T-helper 1 cell treated with Interleukin-12 subunit alpha and Interleukin-12 subunit beta and Interleukin-4 antibody, amounts not matched to agents 30 μg/mL and 1 μg/mL, for 36 hours (primary cell): ENCODE data around the gene COL4A2.
A peak's percentile ranks its signal among the peaks of the same experiment; 100 is the strongest.
"Not testable (repeated sequence)": the region's sequence is repeated elsewhere in the genome, so short reads cannot be mapped to it uniquely, and the experiment has no call there.

Experiments
- H3K27ac Mint-ChIP-seq: one replicate; pipeline ENCODE4 v1.8.0; 2021; ENCODE audit warnings: mild to moderate bottlenecking, mixed read lengths
- H3K27me3 Mint-ChIP-seq: one replicate; pipeline ENCODE4 v1.8.0; 2021; ENCODE audit warnings: low read depth, mixed read lengths
- H3K36me3 Mint-ChIP-seq: one replicate; pipeline ENCODE4 v1.8.0; 2021; ENCODE audit warnings: low read depth, mixed read lengths
- H3K4me1 Mint-ChIP-seq: one replicate; pipeline ENCODE4 v1.8.0; 2021; ENCODE audit warnings: low read depth, mixed read lengths
- H3K4me3 Mint-ChIP-seq: one replicate; pipeline ENCODE4 v1.8.0; 2021; ENCODE audit warnings: mild to moderate bottlenecking, moderate library complexity, mixed read lengths
- H3K9me3 Mint-ChIP-seq: one replicate; pipeline ENCODE4 v1.8.0; 2021; ENCODE audit warnings: mixed read lengths

The COL4A2 gene

GRCh38 chr13:110304256-110304655 is 2.8 kb upstream of the COL4A2 start:
- Mint-ChIP-seq H3K27me3 (peaks cover 72% of the 10 kb centered on the region), H3K4me1 (peaks cover 7% of the 10 kb centered on the region), H3K9me3 (no peaks in the 10 kb centered on the region), H3K27ac (no peak overlapping the region), H3K36me3 (peaks cover 2% of the 10 kb centered on the region), H3K4me3 (no peak overlapping the region)

GRCh38 chr13:110305001-110305400 is 2.1 kb upstream of the COL4A2 start:
- Mint-ChIP-seq H3K27ac (no peak overlapping the region), H3K4me3 (no peak overlapping the region), H3K4me1 (peaks cover 7% of the 10 kb centered on the region), H3K9me3 (no peaks in the 10 kb centered on the region), H3K27me3 (peaks cover 78% of the 10 kb centered on the region), H3K36me3 (peaks cover 2% of the 10 kb centered on the region)

- H3K4me3 Mint-ChIP-seq = no peak overlapping the region
Measured at GRCh38 chr13:110305544-110305943, 1.5 kb upstream of the COL4A2 start.

DNA sequence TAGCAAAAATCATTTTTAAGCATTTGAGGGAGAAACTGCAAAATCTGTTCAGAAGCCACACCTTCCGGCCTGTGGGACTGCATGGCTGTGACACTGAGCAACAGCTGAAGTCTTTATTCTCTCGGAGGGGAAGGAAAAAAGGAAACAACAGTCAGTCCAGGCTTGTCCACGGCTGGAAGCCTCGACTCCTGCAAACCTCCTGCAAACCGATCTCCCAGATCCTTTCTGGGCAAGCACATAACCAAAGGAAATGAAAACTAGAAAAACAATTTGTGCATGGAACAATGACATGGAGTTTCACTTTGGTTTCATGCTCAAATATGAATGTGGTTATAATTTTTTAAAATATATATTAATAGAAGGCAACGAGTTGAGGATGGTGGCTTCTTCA is 1.1 kb upstream of the COL4A2 start:
- no peak overlapping the region for H3K4me3 Mint-ChIP-seq

More at GRCh38 chr13:110305544-110305943, 1.5 kb upstream of the COL4A2 start:
- Mint-ChIP-seq H3K36me3 (peaks cover 2% of the 10 kb centered on the region), H3K27ac (no peak overlapping the region), H3K4me1 (peaks cover 7% of the 10 kb centered on the region), H3K27me3 (peaks cover 79% of the 10 kb centered on the region), H3K9me3 (no peaks in the 10 kb centered on the region)

DNA sequence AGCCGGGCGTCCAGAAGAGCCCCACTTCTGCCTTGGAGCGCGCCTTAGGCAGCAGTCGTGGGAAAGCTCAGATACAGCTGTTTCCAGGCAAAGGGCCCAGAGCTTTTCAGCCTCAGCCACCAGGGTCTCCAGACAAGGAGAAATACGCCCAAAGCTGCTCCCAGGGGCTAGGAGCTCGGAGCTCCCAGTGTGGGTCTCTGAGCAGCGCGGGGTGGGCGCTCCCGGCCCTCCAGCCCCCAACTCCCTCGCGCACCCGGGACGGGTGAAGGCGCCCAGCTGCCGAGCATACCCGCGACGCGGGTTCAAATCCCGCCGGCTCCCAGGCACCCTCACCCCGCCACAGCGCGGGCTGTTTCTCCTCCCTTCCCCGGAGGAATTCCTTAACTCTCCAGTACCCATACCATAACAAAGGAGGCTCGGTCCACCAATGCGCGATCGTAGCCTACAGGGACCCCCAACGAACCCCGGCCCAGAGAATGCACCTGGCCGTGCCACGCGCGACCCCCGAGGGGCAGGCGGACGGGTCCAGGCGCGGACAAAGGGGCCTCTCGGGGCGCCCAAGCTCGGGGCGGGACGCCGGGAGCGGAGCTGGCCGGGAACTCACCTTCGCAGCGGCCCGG is 634 bp upstream of the COL4A2 start:
- Mint-ChIP-seq H3K9me3 (no peaks in the 10 kb centered on the region), H3K4me3 (no peak overlapping the region), H3K27me3 (peaks cover 79% of the 10 kb centered on the region), H3K27ac (no peak overlapping the region), H3K4me1 (peaks cover 7% of the 10 kb centered on the region), H3K36me3 (peaks cover 2% of the 10 kb centered on the region)

More for the DNA sequence above, 1.1 kb upstream of the COL4A2 start:
- peaks cover 7% of the 10 kb centered on the region for H3K4me1 Mint-ChIP-seq
- no peaks in the 10 kb centered on the region for H3K9me3 Mint-ChIP-seq
- no peak overlapping the region for H3K27ac Mint-ChIP-seq
- H3K27me3 Mint-ChIP-seq = peaks cover 79% of the 10 kb centered on the region
- peaks cover 2% of the 10 kb centered on the region for H3K36me3 Mint-ChIP-seq

DNA sequence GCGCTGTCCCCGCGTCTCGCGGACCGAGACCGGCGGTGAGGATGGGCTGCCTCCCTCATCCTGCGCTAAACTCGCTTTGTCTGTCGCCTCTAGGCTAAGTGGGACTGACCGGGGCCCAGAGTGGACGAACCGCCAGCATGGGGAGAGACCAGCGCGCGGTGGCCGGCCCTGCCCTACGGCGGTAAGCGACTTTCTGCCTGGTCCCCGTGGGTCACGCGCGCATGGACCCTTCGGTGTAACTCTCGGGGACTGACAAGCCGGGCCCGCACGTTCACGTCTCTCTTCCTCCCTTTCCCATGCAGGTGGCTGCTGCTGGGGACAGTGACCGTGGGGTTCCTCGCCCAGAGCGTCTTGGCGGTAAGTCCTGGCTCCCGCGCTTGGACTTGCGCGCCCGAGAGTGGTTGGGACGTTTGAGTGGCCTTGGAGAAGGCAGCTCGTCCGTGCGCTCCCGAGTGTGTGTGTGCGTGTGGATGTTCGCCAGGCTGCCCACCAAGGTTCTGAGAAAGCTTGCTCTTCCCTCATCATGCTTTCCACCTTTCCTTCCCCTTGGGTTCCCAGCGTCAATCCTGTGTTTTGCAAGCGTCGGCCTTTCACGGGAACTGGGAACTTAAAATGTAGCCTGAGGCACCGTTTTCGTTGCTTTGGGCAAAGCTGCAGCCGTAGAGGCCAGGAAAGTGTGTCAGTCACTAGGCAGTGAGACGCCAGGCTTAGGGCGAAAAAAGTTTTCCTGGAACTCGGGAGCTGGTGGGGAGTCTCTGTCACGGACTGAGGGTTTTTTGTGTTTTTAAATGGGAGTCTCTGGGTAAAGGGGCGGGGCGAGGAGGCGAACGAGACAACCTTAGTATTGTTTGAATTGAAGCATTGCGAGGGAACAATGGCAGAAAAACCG is 927 bp downstream of the COL4A2 start:
- H3K4me1 Mint-ChIP-seq = peaks cover 7% of the 10 kb centered on the region
- H3K27me3 Mint-ChIP-seq = peaks cover 79% of the 10 kb centered on the region
- H3K4me3 Mint-ChIP-seq = peak overlapping the region; percentile 52
- no peaks in the 10 kb centered on the region for H3K9me3 Mint-ChIP-seq
- no peak overlapping the region for H3K27ac Mint-ChIP-seq
- H3K36me3 Mint-ChIP-seq = peaks cover 2% of the 10 kb centered on the region

DNA sequence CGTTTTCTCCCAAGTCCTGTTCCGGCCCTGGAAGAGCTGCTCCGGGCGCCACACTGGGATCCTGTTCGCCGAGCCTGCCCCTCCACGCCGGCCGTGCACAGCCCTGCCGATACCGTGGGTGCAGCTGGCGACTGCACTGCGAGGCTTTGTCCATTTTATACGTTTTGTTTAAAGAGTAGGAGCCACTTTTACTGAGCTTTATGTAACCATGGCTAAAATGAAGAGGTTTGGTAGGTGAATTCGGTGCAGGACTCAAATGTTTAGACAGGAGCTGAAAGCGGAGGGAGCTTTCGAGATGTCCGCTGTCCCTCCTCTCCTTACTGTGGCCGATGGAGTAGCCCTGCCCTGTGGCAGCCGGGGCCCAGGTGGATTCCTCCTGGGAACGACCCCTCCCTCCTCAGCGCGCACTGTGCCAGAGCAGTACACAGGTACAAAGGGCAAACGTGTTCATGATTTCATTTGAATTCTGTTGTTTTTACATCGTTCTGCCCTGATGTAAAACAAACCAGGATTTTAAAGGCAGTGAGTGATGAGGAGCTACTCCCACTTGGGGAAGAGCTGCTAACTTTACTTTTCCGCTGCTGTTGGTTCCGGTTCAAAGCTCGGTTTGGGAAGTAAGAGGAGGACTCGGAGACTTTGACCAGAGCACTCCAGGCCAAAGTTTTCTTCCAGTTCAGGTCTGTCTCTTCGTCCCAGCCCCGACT is 1.7 kb downstream of the COL4A2 start:
- Mint-ChIP-seq H3K27ac (no peak overlapping the region), H3K36me3 (peaks cover 2% of the 10 kb centered on the region), H3K27me3 (peaks cover 74% of the 10 kb centered on the region), H3K4me1 (peaks cover 7% of the 10 kb centered on the region), H3K4me3 (peak overlapping the region; percentile 52), H3K9me3 (no peaks in the 10 kb centered on the region)

GRCh38 chr13:110309661-110310524 is 2.8 kb downstream of the COL4A2 start:
- peaks cover 7% of the 10 kb centered on the region for H3K4me1 Mint-ChIP-seq
- no peaks in the 10 kb centered on the region for H3K36me3 Mint-ChIP-seq
- H3K27me3 Mint-ChIP-seq = peaks cover 70% of the 10 kb centered on the region
- H3K27ac Mint-ChIP-seq = no peak overlapping the region
- H3K4me3 Mint-ChIP-seq = no peak overlapping the region
- no peaks in the 10 kb centered on the region for H3K9me3 Mint-ChIP-seq

GRCh38 chr13:110310541-110311442 is 3.7 kb downstream of the COL4A2 start:
- H3K36me3 Mint-ChIP-seq = no peaks in the 10 kb centered on the region
- no peak overlapping the region for H3K4me3 Mint-ChIP-seq
- H3K9me3 Mint-ChIP-seq = no peaks in the 10 kb centered on the region
- H3K4me1 Mint-ChIP-seq = peaks cover 6% of the 10 kb centered on the region
- no peak overlapping the region for H3K27ac Mint-ChIP-seq
- H3K27me3 Mint-ChIP-seq = peaks cover 66% of the 10 kb centered on the region

GRCh38 chr13:110311443-110312338 is 4.6 kb downstream of the COL4A2 start:
- H3K27ac Mint-ChIP-seq = no peak overlapping the region
- no peaks in the 10 kb centered on the region for H3K36me3 Mint-ChIP-seq
- peaks cover 6% of the 10 kb centered on the region for H3K4me1 Mint-ChIP-seq
- no peak overlapping the region for H3K4me3 Mint-ChIP-seq
- H3K27me3 Mint-ChIP-seq = peaks cover 65% of the 10 kb centered on the region
- H3K9me3 Mint-ChIP-seq = no peaks in the 10 kb centered on the region

- Mint-ChIP-seq H3K9me3 (no peaks in the 10 kb centered on the region), H3K4me1 (peaks cover 6% of the 10 kb centered on the region), H3K36me3 (no peaks in the 10 kb centered on the region), H3K27me3 (peaks cover 65% of the 10 kb centered on the region), H3K4me3 (no peak overlapping the region), H3K27ac (no peak overlapping the region)
Measured at GRCh38 chr13:110312339-110313031, 5.4 kb downstream of the COL4A2 start.

DNA sequence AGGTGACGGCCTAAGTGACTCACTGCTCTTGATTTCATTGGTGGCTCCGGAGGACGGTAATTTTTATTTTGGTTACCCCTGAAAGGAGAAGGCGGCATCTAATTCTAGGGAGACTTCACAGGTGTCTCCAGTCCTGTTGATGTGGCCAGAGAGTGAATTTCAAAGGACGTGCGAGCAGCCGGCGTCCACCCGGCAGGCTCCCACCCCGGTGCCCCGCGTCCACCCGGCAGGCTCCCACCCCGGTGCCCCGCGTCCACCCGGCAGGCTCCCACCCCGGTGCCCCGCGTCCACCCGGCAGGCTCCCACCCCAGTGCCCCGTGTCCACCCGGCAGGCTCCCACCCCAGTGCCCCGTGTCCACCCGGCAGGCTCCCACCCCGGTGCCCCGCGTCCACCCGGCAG is 6.2 kb downstream of the COL4A2 start:
- H3K36me3 Mint-ChIP-seq, H3K4me3 Mint-ChIP-seq, H3K4me1 Mint-ChIP-seq, H3K27ac Mint-ChIP-seq, H3K9me3 Mint-ChIP-seq: not testable (repeated sequence)
- H3K27me3 Mint-ChIP-seq = peaks cover 59% of the 10 kb centered on the region
